GM10248 (cell line): ENCODE results near the gene TARS1.

Experiments
- CTCF ChIA-PET: fragments of 300-600 bp; sonication (Branson Sonifier 250); formaldehyde crosslinking; extraction: SDS; loops from one replicate; lab custom pipeline; 2021; ENCODE audit warnings: antibody characterized with exemption; lab: Yijun Ruan, JAX
- POLR2A ChIA-PET: fragments of 350-650 bp; sonication (Branson Sonifier 250); formaldehyde crosslinking; extraction: SDS; loops from one replicate; lab custom pipeline; 2020; ENCODE audit warnings: antibody characterized with exemption; lab: Yijun Ruan, JAX
- DNase-seq: peaks from one replicate; pipeline ENCODE4 v3.0.0; 2012; ENCODE audit errors: extremely low spot score
- TF ChIP-seq, protein P1 (sequence below): IDR thresholded peaks from 2 replicates; pipeline ENCODE4 v1.5.1; 2012; ENCODE audit warnings: mild to moderate bottlenecking, low read depth; ENCODE audit errors: extremely low read depth, missing control alignments, control extremely low read depth

The TARS1 gene

DNA sequence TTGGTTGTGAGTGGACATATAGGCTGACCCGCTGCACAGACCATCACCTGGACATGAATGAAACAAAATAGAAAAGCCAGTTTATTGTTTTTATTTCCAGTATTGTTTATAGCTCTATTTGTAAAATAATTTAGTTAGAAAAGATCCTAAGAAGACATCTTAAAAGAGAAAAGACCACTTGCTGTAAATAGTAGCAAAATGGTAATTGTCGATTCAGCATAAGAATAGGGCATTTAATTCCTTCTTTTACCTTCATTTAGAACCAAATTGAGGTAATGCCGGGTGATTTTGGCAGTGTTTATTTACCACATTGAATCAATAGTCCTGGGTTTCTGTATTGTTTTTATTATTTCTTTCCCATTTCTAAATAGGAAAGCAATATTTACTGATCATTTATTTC, 7.4 kb downstream of the TARS1 start:
- CTCF ChIA-PET: interaction anchor here (1.4 to 1.5 kb wide), 3 partner anchors 12 to 522 kb away, joined by 4 to 6 read pairs (median 4); no protein-coding TSS in a partner anchor
- TF ChIP-seq, protein P1, sequence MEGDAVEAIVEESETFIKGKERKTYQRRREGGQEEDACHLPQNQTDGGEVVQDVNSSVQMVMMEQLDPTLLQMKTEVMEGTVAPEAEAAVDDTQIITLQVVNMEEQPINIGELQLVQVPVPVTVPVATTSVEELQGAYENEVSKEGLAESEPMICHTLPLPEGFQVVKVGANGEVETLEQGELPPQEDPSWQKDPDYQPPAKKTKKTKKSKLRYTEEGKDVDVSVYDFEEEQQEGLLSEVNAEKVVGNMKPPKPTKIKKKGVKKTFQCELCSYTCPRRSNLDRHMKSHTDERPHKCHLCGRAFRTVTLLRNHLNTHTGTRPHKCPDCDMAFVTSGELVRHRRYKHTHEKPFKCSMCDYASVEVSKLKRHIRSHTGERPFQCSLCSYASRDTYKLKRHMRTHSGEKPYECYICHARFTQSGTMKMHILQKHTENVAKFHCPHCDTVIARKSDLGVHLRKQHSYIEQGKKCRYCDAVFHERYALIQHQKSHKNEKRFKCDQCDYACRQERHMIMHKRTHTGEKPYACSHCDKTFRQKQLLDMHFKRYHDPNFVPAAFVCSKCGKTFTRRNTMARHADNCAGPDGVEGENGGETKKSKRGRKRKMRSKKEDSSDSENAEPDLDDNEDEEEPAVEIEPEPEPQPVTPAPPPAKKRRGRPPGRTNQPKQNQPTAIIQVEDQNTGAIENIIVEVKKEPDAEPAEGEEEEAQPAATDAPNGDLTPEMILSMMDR: no peak
- DNase-seq: no peak
- POLR2A ChIA-PET: no interaction called here

GRCh38 chr5:33457126-33457525, 16.4 kb downstream of the TARS1 start:
- CTCF ChIA-PET: interaction anchor here (1.1 to 4.5 kb wide), 4 partner anchors 10 to 477 kb away, joined by 4 to 19 read pairs (median 4); no protein-coding TSS in a partner anchor
- DNase-seq: no peak
- POLR2A ChIA-PET: no interaction called here
- TF ChIP-seq, protein P1: no peak

GRCh38 chr5:33457817-33458216, 17.1 kb downstream of the TARS1 start:
- no peak for DNase-seq
- ChIA-PET CTCF (interaction anchor here (1.1 to 4.5 kb wide), 4 partner anchors 9 to 477 kb away, joined by 4 to 19 read pairs (median 4); no protein-coding TSS in a partner anchor), POLR2A (no interaction called here)
- TF ChIP-seq, protein P1: no peak

- ChIA-PET POLR2A (interaction anchor here (0.6 kb wide), 1 partner anchor 1958 kb away, joined by 4 read pairs; no protein-coding TSS in a partner anchor), CTCF (interaction anchor here (1.0 to 2.4 kb wide), 3 partner anchors 9 to 475 kb away, joined by 3 to 9 read pairs (median 4); no protein-coding TSS in a partner anchor)
- no peak for DNase-seq
- TF ChIP-seq, protein P1: no peak
These were observed 19.4 kb downstream of the TARS1 start for GRCh38 chr5:33460210-33460609.

- no peak for DNase-seq
- TF ChIP-seq, protein P1: no peak
- POLR2A ChIA-PET: no interaction called here
- CTCF ChIA-PET: interaction anchor here (2.4 kb wide), 1 partner anchor 472 kb away, joined by 9 read pairs; no protein-coding TSS in a partner anchor
These were observed 21.7 kb downstream of the TARS1 start for GRCh38 chr5:33462456-33462855.

- POLR2A ChIA-PET: no interaction called here
- TF ChIP-seq, protein P1: no peak
- CTCF ChIA-PET: no interaction called here
- no peak for DNase-seq
These were observed 24.4 kb downstream of the TARS1 start for GRCh38 chr5:33465120-33465519.
